Progenitor cell of endocrine pancreas (in vitro differentiated cells): ENCODE results near the gene ZNF740. TPM values are rescaled to one million over a fixed set of nuclear protein-coding genes. Genes with fewer than 3 reads are reported as not detected.

Source experiments
- DNase-seq: peaks from one replicate; pipeline ENCODE4 v3.0.0; 2021; ENCODE audit warnings: low spot score; ENCODE audit not compliant: unreplicated experiment
- H3K27ac Mint-ChIP-seq: 2 replicates; pipeline ENCODE4 v1.8.0; 2021; ENCODE audit warnings: mild to moderate bottlenecking, moderate library complexity, mixed read lengths
- H3K27me3 Mint-ChIP-seq: 2 replicates; pipeline ENCODE4 v1.8.0; 2021; ENCODE audit warnings: mixed read lengths
- H3K36me3 Mint-ChIP-seq: 2 replicates; pipeline ENCODE4 v1.8.0; 2022; ENCODE audit warnings: mixed read lengths; ENCODE audit not compliant: insufficient read depth
- H3K4me1 Mint-ChIP-seq: 2 replicates; pipeline ENCODE4 v1.8.0; 2021; ENCODE audit warnings: low read depth, mixed read lengths
- H3K4me3 Mint-ChIP-seq: 2 replicates; pipeline ENCODE4 v1.8.0; 2021; ENCODE audit warnings: low read depth, mild to moderate bottlenecking, moderate library complexity, mixed read lengths
- H3K9me3 Mint-ChIP-seq: 2 replicates; pipeline ENCODE4 v1.8.0; 2021; ENCODE audit warnings: low read depth, mixed read lengths
- CTCF ChIP-seq: fragments of 200-600 bp; sonication (generic); IDR thresholded peaks from one replicate; pipeline ENCODE4 v1.5.0; 2021; ENCODE audit warnings: antibody characterized with exemption, mild to moderate bottlenecking; ENCODE audit not compliant: unreplicated experiment
- total RNA-seq: library from RNA; stranded (reverse); gene quantifications from 2 replicates; pipeline ENCODE4 v1.2.1, GENCODE V29; 2021

Gene ZNF740
- total RNA-seq, 1 donor from 2014 or later: 75.7 TPM

- Mint-ChIP-seq H3K27ac (no peak overlapping the region), H3K36me3 (no peaks in the 10 kb centered on the region), H3K9me3 (no peaks in the 10 kb centered on the region), H3K4me1 (peaks cover 7% of the 10 kb centered on the region), H3K27me3 (no peaks in the 10 kb centered on the region), H3K4me3 (no peak overlapping the region)
- no peak for DNase-seq
- TF ChIP-seq CTCF: no peak
Measured at GRCh38 chr12:53147181-53147580, 33.3 kb upstream of the ZNF740 start.

GRCh38 chr12:53147653-53148052 lies 32.9 kb upstream of the ZNF740 start:
- Mint-ChIP-seq H3K9me3 (no peaks in the 10 kb centered on the region), H3K4me1 (peaks cover 7% of the 10 kb centered on the region)
- no peak for DNase-seq

GRCh38 chr12:53151039-53151438 lies 29.5 kb upstream of the ZNF740 start:
- H3K36me3 Mint-ChIP-seq: no peaks in the 10 kb centered on the region

More at GRCh38 chr12:53147653-53148052, 32.9 kb upstream of the ZNF740 start:
- Mint-ChIP-seq H3K36me3 (no peaks in the 10 kb centered on the region), H3K27me3 (no peaks in the 10 kb centered on the region), H3K4me3 (no peak overlapping the region), H3K27ac (no peak overlapping the region)
- no peak for TF ChIP-seq CTCF

GRCh38 chr12:53152390-53152789 lies 28.1 kb upstream of the ZNF740 start:
- Mint-ChIP-seq H3K27me3 (no peaks in the 10 kb centered on the region), H3K4me3 (no peak overlapping the region), H3K9me3 (no peaks in the 10 kb centered on the region), H3K27ac (no peak overlapping the region), H3K4me1 (peaks cover 2% of the 10 kb centered on the region), H3K36me3 (no peaks in the 10 kb centered on the region)
- no peak for DNase-seq
- no peak for TF ChIP-seq CTCF

More at GRCh38 chr12:53151039-53151438, 29.5 kb upstream of the ZNF740 start:
- no peaks in the 10 kb centered on the region for H3K27me3 Mint-ChIP-seq
- DNase-seq: no peak
- no peak overlapping the region for H3K4me3 Mint-ChIP-seq
- no peak overlapping the region for H3K27ac Mint-ChIP-seq
- peaks cover 2% of the 10 kb centered on the region for H3K4me1 Mint-ChIP-seq
- TF ChIP-seq CTCF: no peak
- H3K9me3 Mint-ChIP-seq: no peaks in the 10 kb centered on the region

GRCh38 chr12:53159195-53159839 lies 21.2 kb upstream of the ZNF740 start:
- Mint-ChIP-seq H3K4me1 (no peaks in the 10 kb centered on the region), H3K4me3 (no peak overlapping the region), H3K27me3 (no peaks in the 10 kb centered on the region), H3K9me3 (no peaks in the 10 kb centered on the region), H3K27ac (no peak overlapping the region), H3K36me3 (no peaks in the 10 kb centered on the region)
- DNase-seq: peak; percentile 73
- peak; percentile 94 for TF ChIP-seq CTCF
